IMR-90 (cell line): ENCODE results near the gene SIGLEC6. TPM values are rescaled to one million over a fixed set of nuclear protein-coding genes. Genes with fewer than 3 reads are reported as not detected.

ENCODE experiments used
- ATAC-seq: fragments of 200-7000 bp; cut with Tn5 transposase; 2 replicates; pipeline ENCODE4 v1.9.1; 2020; ENCODE audit warnings: low read depth, mild to moderate bottlenecking, moderate library complexity
- BruUV-seq: library from RNA; stranded (reverse); fragments of 400-500 nt; replicated peaks from 2 replicates; lab custom pipeline; 2021; lab: Mats Ljungman, UMichigan
- CTCF ChIA-PET: fragments of 300-600 bp; formaldehyde crosslinking; extraction: SDS; loops from one replicate; lab custom pipeline; 2021; ENCODE audit warnings: antibody characterized with exemption; lab: Yijun Ruan, JAX
- POLR2A ChIA-PET: fragments of 300-600 bp; sonication (Branson Sonifier 250); formaldehyde crosslinking; loops from one replicate; lab custom pipeline; 2022; ENCODE audit warnings: antibody characterized with exemption; ENCODE audit not compliant: unreplicated experiment; lab: Charles Lee
- DNase-seq: peaks from one replicate; pipeline ENCODE4 v3.0.0; 2013
- H2AFZ ChIP-seq: replicated peaks from 2 replicates; pipeline ENCODE3; 2013; ENCODE audit warnings: low read length, mild to moderate bottlenecking; ENCODE audit not compliant: poor library complexity
- H2AK5ac ChIP-seq: 2 replicates; pipeline ENCODE4 v1.6.1; 2013; ENCODE audit warnings: low read depth, low read length, inconsistent platforms
- H2AK9ac ChIP-seq: replicated peaks from 2 replicates; pipeline ENCODE3; 2013; ENCODE audit warnings: mild to moderate bottlenecking, low read depth, low read length, moderate library complexity; ENCODE audit not compliant: poor library complexity
- H2BK120ac ChIP-seq: 2 replicates; pipeline ENCODE4 v1.6.1; 2013; ENCODE audit warnings: low read depth, low read length, inconsistent platforms
- H2BK15ac ChIP-seq: 3 replicates; pipeline ENCODE4 v1.6.1; 2013; ENCODE audit warnings: low read depth, low read length, inconsistent platforms
- H2BK20ac ChIP-seq: 2 replicates; pipeline ENCODE4 v1.6.1; 2013; ENCODE audit warnings: low read depth, mild to moderate bottlenecking, inconsistent platforms, low read length, moderate library complexity
- H2BK5ac ChIP-seq: 2 replicates; pipeline ENCODE4 v1.6.1; 2013; ENCODE audit warnings: mild to moderate bottlenecking, low read depth, low read length, inconsistent platforms; ENCODE audit not compliant: poor library complexity, severe bottlenecking
- H3K14ac ChIP-seq: replicated peaks from 2 replicates; pipeline ENCODE4 v1.6.1; 2013; ENCODE audit warnings: low read depth, low read length, inconsistent platforms
- H3K18ac ChIP-seq: 2 replicates; pipeline ENCODE4 v1.6.1; 2013; ENCODE audit warnings: low read depth, low read length, control low read depth
- H3K23ac ChIP-seq: 2 replicates; pipeline ENCODE4 v1.6.1; 2013; ENCODE audit warnings: low read depth, low read length, inconsistent platforms
- H3K27ac ChIP-seq: 2 replicates; pipeline ENCODE4 v1.5.1; 2013; ENCODE audit warnings: mild to moderate bottlenecking, control low read depth, low read length; ENCODE audit not compliant: insufficient read depth
- H3K27me3 ChIP-seq: 2 replicates; pipeline ENCODE4 v1.6.1; 2013; ENCODE audit warnings: low read length; ENCODE audit not compliant: control insufficient read depth, insufficient read depth
- H3K36me3 ChIP-seq: 2 replicates; pipeline ENCODE4 v1.6.1; 2013; ENCODE audit warnings: low read length, mixed read lengths; ENCODE audit not compliant: control insufficient read depth, insufficient read depth
- H3K4ac ChIP-seq: 2 replicates; pipeline ENCODE4 v1.6.1; 2013; ENCODE audit warnings: low read depth, low read length, inconsistent platforms
- H3K4me1 ChIP-seq: 2 replicates; pipeline ENCODE4 v1.6.1; 2013; ENCODE audit warnings: low read length, mixed read lengths; ENCODE audit not compliant: control insufficient read depth, insufficient read depth
- H3K4me2 ChIP-seq: 2 replicates; pipeline ENCODE4 v1.6.1; 2013; ENCODE audit warnings: low read depth, mild to moderate bottlenecking, control low read depth, low read length, moderate library complexity
- H3K4me3 ChIP-seq: 2 replicates; pipeline ENCODE4 v1.5.1; 2013; ENCODE audit warnings: low read depth, mild to moderate bottlenecking, control low read depth, low read length, moderate library complexity; ENCODE audit not compliant: insufficient read depth
- H3K56ac ChIP-seq: 2 replicates; pipeline ENCODE4 v1.6.1; 2013; ENCODE audit warnings: low read length, inconsistent platforms; ENCODE audit not compliant: insufficient read depth; ENCODE audit errors: extremely low read depth
- H3K79me1 ChIP-seq, 2 experiments: 2 replicates each; pipeline ENCODE4 v1.6.1; 2013; ENCODE audit warnings: low read length in 2 of 2, inconsistent platforms in 1 of 2, low read depth in 1 of 2
- H3K9ac ChIP-seq: 2 replicates; pipeline ENCODE4 v1.6.1; 2013; ENCODE audit warnings: low read depth, low read length, control low read depth
- H3K9me1 ChIP-seq: 2 replicates; pipeline ENCODE4 v1.6.1; 2013; ENCODE audit warnings: low read length, inconsistent platforms; ENCODE audit not compliant: insufficient read depth
- H3K9me3 ChIP-seq: 2 replicates; pipeline ENCODE4 v1.6.1; 2013; ENCODE audit warnings: low read length; ENCODE audit not compliant: control insufficient read depth, insufficient read depth
- H4K20me1 ChIP-seq: 2 replicates; pipeline ENCODE4 v1.6.1; 2013; ENCODE audit warnings: low read length, inconsistent platforms; ENCODE audit not compliant: insufficient read depth
- H4K5ac ChIP-seq: 2 replicates; pipeline ENCODE4 v1.6.1; 2013; ENCODE audit warnings: mild to moderate bottlenecking, low read depth, low read length, control low read depth
- H4K8ac ChIP-seq, 2 experiments: 2 replicates each; pipeline ENCODE4 v1.6.1; 2013; ENCODE audit warnings: low read depth in 2 of 2, low read length in 2 of 2, control low read depth in 1 of 2, inconsistent platforms in 1 of 2
- H4K91ac ChIP-seq: 2 replicates; pipeline ENCODE4 v1.6.1; 2013; ENCODE audit warnings: low read depth, low read length, inconsistent platforms; ENCODE audit not compliant: insufficient read depth
- BHLHE40 ChIP-seq: fragments of 150-350 bp; IDR thresholded peaks from 2 replicates; pipeline ENCODE4 v1.6.1; 2016; ENCODE audit warnings: mild to moderate bottlenecking, low read depth, low read length
- CHD1 ChIP-seq: IDR thresholded peaks from 2 replicates; pipeline ENCODE4 v1.6.1; 2012; ENCODE audit warnings: low read depth, low read length, improper control_type of control experiment
- FOS ChIP-seq: fragments of 150-350 bp; IDR thresholded peaks from 2 replicates; pipeline ENCODE4 v1.6.1; 2016; ENCODE audit warnings: low read depth, low read length
- MAZ ChIP-seq: IDR thresholded peaks from 2 replicates; pipeline ENCODE4 v1.6.1; 2012; ENCODE audit warnings: low read depth, mild to moderate bottlenecking, low read length, improper control_type of control experiment, moderate library complexity, borderline replicate concordance
- MXI1 ChIP-seq: IDR thresholded peaks from 2 replicates; pipeline ENCODE4 v1.6.1; 2012; ENCODE audit warnings: low read depth, mild to moderate bottlenecking, low read length, moderate library complexity, borderline replicate concordance
- POLR2A ChIP-seq: IDR thresholded peaks from 2 replicates; pipeline ENCODE4 v1.6.1; 2012; ENCODE audit warnings: mild to moderate bottlenecking, low read depth, low read length
- RFX5 ChIP-seq: IDR thresholded peaks from 2 replicates; pipeline ENCODE4 v1.8.0; 2012; ENCODE audit warnings: low read depth, mild to moderate bottlenecking, low read length, moderate library complexity
- WGBS, 2 experiments: methylation state at CpG; one replicate each; pipeline versions ENCODE4 v1.1.5 to v1.1.7; 2013; ENCODE audit warnings: missing lambda C conversion rate in 2 of 2; ENCODE audit not compliant: insufficient read length in 1 of 2; ENCODE audit errors: extremely low coverage in 2 of 2; 5-methylcytosine and 5-hydroxymethylcytosine counted together
- dilution Hi-C: fragments of 300-500 bp; cut with HindIII; formaldehyde crosslinking; loops from one replicate; pipeline ENCODE4 v1.14.3; 2018; ENCODE audit warnings: low sequenced_read_pairs; ENCODE audit not compliant: unreplicated experiment
- in situ Hi-C: fragments of 300-500 bp; cut with MboI; formaldehyde crosslinking; loops from 3 replicates; pipeline ENCODE4 v1.14.3; 2019; ENCODE audit warnings: low sequenced_read_pairs, inconsistent platforms, mixed read lengths
- intact Hi-C: fragments of 100-400 bp; cut with micrococcal nuclease; formaldehyde crosslinking; loops from 2 replicates; pipeline ENCODE4 v1.10.0; 2022
- polyA plus RNA-seq, 3 experiments: library from polyadenylated mRNA; depleted of rRNA; stranded (reverse); fragments of >200 nt; gene quantifications; 2 replicates each; pipeline ENCODE4 v1.2.3, GENCODE V29; 2012; ENCODE audit warnings: low replicate concordance in 1 of 3
- total RNA-seq: library from RNA; depleted of rRNA; stranded (reverse); fragments of >200 nt; gene quantifications from 2 replicates; pipeline ENCODE4 v1.2.3, GENCODE V29; 2012
- TF ChIP-seq, protein P1 (sequence below): fragments of 150-350 bp; IDR thresholded peaks from 2 replicates; pipeline ENCODE4 v1.6.1; 2017; ENCODE audit warnings: mild to moderate bottlenecking, antibody characterized with exemption, low read length, low read depth
- TF ChIP-seq, protein P2 (sequence below): conservative IDR thresholded peaks from 2 replicates; pipeline ENCODE4 v1.5.1; 2012; ENCODE audit warnings: mild to moderate bottlenecking, low read depth, low read length, improper control_type of control experiment

The SIGLEC6 gene
- total and polyA plus RNA-seq, 2 of the 4 experiments (the other 2 are of a cell fraction) = not detected

DNA sequence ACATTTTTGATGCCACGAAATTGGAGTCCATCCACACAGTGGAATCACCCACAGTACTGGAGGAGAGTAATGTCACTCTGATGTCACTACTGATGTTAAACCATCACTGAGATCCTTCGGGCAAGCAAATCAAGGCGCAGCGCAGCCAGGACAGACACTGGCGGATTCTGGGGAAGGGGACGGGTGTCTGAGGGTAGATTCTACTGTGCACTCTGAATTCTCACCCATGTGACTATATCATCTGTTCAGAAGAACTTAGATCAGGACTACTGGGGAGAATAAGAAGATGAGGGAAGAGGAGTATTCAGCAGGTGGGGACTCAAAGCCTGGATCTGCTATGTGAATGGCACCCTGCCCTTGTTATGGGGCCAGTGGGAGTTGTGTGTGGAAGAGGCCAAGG lies 12.6 kb upstream of the SIGLEC6 start:
- Histone ChIP-seq H4K8ac (no peak overlapping the region), H3K79me1 (no peaks in the 10 kb centered on the region), H3K9me3 (no peaks in the 10 kb centered on the region), H3K18ac (no peak overlapping the region), H2AK5ac (no peak overlapping the region), H3K36me3 (no peaks in the 10 kb centered on the region), H3K4me2 (no peak overlapping the region), H2BK120ac (no peak overlapping the region), H3K4me1 (no peaks in the 10 kb centered on the region), H2BK5ac (no peak overlapping the region), H3K4ac (no peak overlapping the region), H2BK15ac (no peak overlapping the region), H3K9ac (no peak overlapping the region), H3K14ac (no peak overlapping the region), H3K23ac (no peak overlapping the region), H2AFZ (no peak overlapping the region), H3K9me1 (no peaks in the 10 kb centered on the region), H3K56ac (no peak overlapping the region), H4K5ac (no peak overlapping the region), H3K4me3 (no peak overlapping the region), H4K91ac (no peak overlapping the region), H2AK9ac (no peak overlapping the region), H2BK20ac (no peak overlapping the region), H4K20me1 (no peaks in the 10 kb centered on the region), H3K27me3 (no peaks in the 10 kb centered on the region), H3K27ac (no peak overlapping the region)
- no peak for ATAC-seq
- dilution Hi-C loops (no loop called here), in situ Hi-C loops (no loop called here), intact Hi-C loops (no loop called here)
- TF ChIP-seq CHD1 = no peak
- TF ChIP-seq, protein P1, sequence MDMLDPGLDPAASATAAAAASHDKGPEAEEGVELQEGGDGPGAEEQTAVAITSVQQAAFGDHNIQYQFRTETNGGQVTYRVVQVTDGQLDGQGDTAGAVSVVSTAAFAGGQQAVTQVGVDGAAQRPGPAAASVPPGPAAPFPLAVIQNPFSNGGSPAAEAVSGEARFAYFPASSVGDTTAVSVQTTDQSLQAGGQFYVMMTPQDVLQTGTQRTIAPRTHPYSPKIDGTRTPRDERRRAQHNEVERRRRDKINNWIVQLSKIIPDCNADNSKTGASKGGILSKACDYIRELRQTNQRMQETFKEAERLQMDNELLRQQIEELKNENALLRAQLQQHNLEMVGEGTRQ = no peak
- no peak for TF ChIP-seq FOS
- TF ChIP-seq, protein P2, sequence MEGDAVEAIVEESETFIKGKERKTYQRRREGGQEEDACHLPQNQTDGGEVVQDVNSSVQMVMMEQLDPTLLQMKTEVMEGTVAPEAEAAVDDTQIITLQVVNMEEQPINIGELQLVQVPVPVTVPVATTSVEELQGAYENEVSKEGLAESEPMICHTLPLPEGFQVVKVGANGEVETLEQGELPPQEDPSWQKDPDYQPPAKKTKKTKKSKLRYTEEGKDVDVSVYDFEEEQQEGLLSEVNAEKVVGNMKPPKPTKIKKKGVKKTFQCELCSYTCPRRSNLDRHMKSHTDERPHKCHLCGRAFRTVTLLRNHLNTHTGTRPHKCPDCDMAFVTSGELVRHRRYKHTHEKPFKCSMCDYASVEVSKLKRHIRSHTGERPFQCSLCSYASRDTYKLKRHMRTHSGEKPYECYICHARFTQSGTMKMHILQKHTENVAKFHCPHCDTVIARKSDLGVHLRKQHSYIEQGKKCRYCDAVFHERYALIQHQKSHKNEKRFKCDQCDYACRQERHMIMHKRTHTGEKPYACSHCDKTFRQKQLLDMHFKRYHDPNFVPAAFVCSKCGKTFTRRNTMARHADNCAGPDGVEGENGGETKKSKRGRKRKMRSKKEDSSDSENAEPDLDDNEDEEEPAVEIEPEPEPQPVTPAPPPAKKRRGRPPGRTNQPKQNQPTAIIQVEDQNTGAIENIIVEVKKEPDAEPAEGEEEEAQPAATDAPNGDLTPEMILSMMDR = no peak
- TF ChIP-seq POLR2A = no peak
- no peak for TF ChIP-seq RFX5
- TF ChIP-seq BHLHE40 = no peak
- TF ChIP-seq MXI1 = no peak
- no peak for TF ChIP-seq MAZ
- no TSS peak for BruUV-seq
- no CpG with 5 or more reads among the region's 6 CpGs for WGBS, 2 experiments
- ChIA-PET POLR2A (no interaction called here), CTCF (no interaction called here)
- DNase-seq = no peak
